ENCODE measurements around the gene PDE4D.

DNA sequence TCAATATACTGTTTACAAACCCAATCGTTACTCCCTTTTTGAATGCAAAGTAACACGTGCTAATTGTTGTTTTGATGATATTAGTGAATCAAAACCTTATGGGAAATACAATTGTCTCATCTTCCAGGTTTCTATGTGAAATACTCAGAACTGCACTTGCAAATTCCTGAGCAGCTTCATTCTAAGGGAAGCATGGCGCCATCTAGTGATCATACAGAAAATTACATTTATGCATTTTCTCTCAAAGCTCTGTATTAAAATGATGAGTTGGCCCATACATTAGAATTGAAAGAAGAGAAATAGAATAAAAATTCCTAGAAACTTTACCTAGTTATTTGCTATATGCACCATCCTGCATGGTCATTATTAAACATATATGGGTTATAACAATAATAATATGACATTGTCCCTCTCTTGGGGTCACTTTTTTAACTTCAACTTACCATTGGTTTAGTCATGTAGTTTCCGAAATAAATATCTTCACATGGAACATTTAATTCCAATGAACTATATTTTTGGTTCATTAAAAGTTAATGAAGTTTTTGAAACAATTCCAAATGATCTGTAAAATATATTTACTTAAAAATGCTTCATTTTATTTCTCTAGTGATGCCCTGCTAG, 220.0 kb downstream of the PDE4D start:
- TF ChIP-seq, protein P1, sequence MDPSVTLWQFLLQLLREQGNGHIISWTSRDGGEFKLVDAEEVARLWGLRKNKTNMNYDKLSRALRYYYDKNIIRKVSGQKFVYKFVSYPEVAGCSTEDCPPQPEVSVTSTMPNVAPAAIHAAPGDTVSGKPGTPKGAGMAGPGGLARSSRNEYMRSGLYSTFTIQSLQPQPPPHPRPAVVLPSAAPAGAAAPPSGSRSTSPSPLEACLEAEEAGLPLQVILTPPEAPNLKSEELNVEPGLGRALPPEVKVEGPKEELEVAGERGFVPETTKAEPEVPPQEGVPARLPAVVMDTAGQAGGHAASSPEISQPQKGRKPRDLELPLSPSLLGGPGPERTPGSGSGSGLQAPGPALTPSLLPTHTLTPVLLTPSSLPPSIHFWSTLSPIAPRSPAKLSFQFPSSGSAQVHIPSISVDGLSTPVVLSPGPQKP (IDR thresholded peaks at IDR 0.05; ENCODE audit: borderline replicate concordance, low read depth, low read length), result no peak
- no peak for TF ChIP-seq BHLHE40 (IDR thresholded peaks at IDR 0.05; ENCODE audit: low read depth, low read length)
- TF ChIP-seq, protein P2, sequence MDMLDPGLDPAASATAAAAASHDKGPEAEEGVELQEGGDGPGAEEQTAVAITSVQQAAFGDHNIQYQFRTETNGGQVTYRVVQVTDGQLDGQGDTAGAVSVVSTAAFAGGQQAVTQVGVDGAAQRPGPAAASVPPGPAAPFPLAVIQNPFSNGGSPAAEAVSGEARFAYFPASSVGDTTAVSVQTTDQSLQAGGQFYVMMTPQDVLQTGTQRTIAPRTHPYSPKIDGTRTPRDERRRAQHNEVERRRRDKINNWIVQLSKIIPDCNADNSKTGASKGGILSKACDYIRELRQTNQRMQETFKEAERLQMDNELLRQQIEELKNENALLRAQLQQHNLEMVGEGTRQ (IDR thresholded peaks at IDR 0.05; ENCODE audit: low read depth, low read length), result no peak
- TF ChIP-seq, protein P3, sequence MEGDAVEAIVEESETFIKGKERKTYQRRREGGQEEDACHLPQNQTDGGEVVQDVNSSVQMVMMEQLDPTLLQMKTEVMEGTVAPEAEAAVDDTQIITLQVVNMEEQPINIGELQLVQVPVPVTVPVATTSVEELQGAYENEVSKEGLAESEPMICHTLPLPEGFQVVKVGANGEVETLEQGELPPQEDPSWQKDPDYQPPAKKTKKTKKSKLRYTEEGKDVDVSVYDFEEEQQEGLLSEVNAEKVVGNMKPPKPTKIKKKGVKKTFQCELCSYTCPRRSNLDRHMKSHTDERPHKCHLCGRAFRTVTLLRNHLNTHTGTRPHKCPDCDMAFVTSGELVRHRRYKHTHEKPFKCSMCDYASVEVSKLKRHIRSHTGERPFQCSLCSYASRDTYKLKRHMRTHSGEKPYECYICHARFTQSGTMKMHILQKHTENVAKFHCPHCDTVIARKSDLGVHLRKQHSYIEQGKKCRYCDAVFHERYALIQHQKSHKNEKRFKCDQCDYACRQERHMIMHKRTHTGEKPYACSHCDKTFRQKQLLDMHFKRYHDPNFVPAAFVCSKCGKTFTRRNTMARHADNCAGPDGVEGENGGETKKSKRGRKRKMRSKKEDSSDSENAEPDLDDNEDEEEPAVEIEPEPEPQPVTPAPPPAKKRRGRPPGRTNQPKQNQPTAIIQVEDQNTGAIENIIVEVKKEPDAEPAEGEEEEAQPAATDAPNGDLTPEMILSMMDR (conservative IDR thresholded peaks at IDR 0.05; ENCODE audit: low read depth, low read length), result peak; percentile 78
- TF ChIP-seq CEBPB (IDR thresholded peaks at IDR 0.05; ENCODE audit: low read depth, low read length), result no peak
- peak; percentile 71 for TF ChIP-seq RAD21 (IDR thresholded peaks at IDR 0.05; ENCODE audit: low read length)
- no peak for TF ChIP-seq POLR2A (IDR thresholded peaks at IDR 0.05; ENCODE audit: low read depth, low read length)
- peak; percentile 66 for TF ChIP-seq SMC3 (IDR thresholded peaks at IDR 0.05; ENCODE audit: low read depth, low read length)
- TF ChIP-seq RFX5 (IDR thresholded peaks at IDR 0.05; ENCODE audit: low read depth, low read length), result no peak
- TF ChIP-seq MAFK (IDR thresholded peaks at IDR 0.05; ENCODE audit: low read depth, low read length), result no peak
- TF ChIP-seq NFE2L2 (IDR thresholded peaks at IDR 0.05; ENCODE audit: low read depth, low read length), result no peak
- no peak for TF ChIP-seq MXI1 (IDR thresholded peaks at IDR 0.05; ENCODE audit: borderline replicate concordance, low read depth, low read length)

All from IMR-90 (cell line).